ENCODE data around the gene HLF.
A peak's percentile ranks its signal among the peaks of the same experiment; 100 is the strongest.

The HLF gene

DNA sequence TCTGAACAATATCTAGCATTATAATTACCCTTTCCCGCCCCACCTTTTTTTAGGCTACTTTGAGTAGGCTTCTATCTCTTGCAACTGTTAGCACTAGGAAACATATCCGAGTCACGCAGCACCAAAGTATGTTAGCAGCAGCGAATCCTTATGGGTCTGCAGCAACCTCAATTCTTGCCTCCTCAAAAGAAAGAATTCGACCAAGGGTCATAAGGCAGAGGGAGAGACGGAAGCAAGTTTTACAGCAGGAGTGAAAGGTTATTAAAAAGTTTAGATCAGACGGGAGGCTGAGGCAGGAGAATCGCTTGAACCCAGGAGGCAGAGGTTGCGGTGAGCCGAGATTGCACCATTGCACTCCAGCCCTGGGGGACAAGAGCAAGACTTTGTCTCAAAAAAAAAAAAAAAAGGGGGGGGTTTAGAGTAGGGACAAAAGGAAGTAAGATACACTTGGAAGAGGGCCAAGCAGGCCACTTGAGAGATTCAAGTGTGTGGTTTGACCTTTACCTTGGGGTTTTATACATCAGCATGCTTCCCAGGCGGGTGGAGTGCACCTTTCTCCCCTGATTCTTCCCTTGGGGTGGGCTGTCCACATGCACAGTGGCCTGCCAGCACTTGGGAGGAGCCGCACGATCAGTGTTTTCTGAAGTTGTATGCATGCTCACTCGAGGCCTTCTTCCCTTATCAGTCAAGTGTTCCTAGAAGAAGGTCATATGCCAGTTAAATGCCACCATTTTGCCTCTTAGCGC, 67.7 kb downstream of the HLF start:
- DNase-seq, result no peak

DNA sequence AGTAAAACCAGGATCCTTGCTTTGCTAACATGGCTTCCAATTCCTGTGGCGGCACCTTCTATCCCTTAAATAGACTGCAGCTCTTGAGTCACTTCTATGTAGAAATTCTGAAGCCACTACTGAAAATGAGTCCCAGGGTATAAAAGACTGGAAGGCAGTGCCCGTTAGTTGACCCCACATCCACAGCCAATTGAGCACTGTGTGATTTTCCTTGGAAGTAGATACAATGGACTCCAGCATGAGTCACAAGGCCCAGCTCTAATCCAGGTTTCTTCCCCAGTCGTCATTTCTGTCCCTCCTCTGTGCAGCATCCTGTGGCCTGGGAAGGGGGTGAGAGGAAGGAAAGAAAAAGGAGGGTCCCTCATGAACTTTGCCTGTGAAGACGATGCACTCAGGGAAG, 69.5 kb downstream of the HLF start:
- DNase-seq, result no peak

DNA sequence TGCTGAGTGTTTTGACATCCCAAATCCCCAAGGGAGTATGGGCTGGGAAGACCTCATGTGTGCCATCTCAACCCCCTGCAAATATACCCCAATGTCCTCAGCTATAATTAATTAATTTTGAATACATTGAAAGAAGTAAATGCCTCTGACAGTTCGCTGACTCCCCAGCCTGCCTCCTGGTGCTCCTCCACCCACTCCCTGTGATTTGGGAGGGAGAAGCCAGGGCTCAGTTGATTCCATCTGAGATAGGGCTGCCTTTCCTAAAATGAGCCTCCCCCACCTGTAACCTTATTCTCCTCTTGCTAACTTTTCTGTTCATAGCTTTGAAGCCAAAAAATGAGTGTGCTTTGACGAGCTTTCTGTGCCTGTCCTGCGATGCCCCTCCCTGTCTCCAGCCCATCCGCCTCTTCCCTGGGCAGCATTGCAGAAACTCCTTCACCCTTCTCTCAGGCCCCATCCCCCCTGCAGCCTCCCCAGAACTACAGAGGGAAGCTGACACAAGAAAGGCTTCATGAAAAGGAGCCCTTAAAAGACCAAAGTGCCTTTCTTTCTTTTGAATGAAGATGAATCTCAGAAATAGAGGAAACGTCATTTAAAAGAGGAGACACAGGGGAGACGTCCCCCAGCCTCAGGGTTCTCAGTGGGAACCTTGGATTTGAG, 70.3 kb downstream of the HLF start:
- no peak for DNase-seq

DNA sequence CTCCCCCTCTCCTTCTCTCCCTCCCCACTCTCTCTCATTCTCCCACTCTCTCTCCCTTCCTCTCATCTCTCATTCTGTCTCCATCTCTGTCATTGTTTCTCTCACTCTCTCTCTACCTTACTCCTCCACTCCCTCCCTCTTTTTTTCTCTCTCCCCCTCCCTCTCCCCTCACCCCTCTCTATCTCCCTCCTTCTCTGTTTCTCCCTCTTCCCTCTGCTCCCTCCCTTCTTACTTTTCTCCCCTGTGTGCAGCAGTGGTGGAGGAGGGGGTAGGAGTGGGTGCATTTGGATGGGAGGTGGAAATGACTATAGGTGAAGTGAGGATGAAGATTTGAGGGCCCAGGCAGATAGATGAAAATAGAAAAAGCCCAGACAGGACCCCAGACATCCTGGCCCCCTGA, 70.9 kb downstream of the HLF start:
- no peak for DNase-seq

DNA sequence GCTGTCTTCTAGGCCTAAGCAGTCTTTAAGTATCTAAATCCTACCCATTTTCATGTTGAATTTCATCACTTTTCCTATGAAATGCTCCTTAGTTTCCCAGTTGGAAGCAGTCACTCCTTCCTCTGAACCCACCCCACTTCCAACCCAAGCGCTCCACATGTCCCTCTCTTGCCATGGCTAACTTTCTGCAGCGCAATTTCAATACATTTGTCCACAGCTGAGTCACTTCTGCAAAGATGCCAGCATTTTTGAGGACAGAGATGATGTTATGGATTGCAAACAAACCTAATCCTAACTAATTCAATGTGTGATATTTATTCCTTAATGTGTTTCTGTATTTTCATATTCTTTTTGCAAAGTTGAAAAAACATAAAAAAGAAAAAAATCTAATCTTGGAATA, 71.7 kb downstream of the HLF start:
- no peak for DNase-seq

DNA sequence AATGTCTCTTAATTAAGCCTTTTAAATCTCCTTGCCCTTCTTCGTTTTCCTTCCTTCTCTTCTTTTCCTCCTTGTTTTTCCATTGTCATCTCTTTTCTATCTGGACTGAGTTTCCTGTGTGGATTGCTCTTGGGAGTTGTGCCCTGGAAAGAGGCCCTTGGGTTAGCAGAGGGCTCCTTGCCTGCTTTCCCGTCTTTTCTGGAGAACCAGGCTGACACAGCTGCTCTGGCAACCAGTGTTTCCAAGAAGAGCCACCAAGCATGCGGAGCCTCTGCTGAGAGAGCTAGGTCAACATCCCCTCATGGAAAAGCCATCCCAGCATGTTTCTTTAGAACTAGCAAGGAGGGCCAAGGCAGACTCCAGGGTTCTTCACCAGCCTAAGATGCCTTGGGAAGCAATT, 75.4 kb downstream of the HLF start:
- DNase-seq, result no peak

DNA sequence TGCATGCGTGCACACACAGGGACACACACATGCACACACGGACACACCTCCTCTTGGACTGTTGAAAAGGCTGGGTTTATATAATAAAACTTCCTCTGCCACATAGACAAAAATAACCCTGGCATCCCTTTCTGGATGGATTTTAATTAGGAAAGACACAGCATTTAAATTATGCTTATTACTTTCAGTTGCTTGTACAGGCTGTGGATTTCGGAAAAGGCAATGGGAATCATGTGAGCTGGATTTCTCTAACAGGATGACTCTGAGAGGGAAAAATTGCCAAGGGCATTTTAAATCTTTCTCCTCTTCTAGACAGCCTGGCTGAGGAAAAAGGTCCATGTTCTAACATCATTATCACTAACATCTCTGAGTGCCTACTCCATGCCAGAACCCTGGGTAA, 75.9 kb downstream of the HLF start:
- DNase-seq, result no peak

DNA sequence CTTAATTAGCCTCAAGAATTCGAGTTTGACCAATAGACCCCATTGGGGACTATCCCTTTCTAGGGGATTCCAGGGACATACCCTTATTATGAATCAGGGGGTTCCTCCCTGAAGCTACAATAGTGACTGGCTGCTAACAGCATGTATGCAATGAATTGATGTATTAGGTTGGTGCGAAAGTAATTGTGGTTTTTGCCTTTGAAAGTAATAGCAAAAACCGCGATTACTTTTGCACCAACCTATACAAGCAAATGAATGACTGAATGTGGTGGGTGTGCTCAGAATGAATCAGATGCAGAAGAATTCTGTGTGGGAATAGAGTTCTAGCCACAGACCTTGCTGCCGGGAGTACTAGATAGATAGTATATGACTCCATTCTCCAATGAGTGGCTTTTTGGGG, 76.7 kb downstream of the HLF start:
- DNase-seq, result no peak

DNA sequence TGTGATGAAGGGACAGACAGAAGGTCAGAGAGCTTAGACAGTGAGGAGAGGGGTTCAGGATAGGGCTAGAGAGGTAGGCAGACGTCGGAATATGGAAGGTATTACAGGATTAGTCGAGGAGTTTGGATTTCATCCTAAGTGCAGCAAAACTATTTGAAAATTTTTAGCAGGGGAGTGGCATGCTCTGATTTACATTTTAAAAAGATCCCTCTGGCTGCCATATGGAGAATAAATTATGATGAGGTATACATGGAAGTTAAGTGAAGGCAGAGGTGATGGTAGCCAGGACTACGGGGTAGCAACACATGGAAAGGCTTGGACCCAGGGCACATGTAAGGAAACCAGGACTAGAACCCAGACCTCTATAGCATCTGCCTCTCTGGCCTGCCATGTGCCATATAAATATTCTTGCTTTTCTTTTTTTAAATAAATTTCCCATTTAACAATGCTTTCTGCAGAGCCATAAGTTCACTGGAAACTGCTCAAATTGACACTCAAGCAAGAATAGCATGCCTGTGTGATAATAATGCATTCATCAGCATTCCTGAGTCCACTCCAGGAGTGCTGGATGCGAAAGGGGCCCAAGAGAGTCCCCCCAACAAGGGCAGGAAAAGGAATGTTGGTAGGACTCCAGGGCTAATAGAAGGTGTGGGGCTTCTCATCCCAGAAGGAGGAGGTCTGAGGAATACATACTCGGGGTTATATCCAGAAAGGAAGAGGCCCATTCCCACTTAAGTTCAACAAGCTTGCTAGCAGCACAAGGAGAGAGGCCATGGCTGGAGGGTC, 78.2 kb downstream of the HLF start:
- no peak for DNase-seq

DNA sequence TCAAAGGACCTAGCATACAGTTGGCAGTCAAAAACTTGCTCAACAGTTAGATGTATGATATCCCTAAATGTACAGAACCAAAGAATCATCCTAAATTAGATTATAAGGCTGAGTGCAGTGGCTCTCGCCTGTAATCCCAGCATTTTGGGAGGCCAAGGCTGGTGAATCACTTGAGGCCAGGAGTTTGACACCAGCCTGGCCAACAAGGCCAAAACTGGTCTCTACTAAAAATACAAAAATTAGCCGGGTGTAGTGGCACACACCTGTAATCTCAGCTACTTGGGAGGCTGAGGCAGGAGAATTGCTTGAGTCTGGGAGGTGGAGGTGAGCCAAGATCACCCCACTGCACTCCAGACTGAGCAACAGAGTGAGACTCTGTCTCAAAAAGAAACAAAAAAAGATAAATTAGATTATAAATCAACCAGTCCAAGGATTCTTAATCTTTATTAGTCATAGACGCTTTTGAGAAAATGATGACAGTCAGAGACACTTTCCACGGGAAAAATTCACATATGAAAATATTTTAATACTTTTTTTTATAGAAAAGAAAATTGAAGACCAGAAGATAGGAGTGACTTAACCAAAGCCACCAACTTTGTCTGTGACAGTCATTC, 79.2 kb downstream of the HLF start:
- no peak for DNase-seq

DNA sequence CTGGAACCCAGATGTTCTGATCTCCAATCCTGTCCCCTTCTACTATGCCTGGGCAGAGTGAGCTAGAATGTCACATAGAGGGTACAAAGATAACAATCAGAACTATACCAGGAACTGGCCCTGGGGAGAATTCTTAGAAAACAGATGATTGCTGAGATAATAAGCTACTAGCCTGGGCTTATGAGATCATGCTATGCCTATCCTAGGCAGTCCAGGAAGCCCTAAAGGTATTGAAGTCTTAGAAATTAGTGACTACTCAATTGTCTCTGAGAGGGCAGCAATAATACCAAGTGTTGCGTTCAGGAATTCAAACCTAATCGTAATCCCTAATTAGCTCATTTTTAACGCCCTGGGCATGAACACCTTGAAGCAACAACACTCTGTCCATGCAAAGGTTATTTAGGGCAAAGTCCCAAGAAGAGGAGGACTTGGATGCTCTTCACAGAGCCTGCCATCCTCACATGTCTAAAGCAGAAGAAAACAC, 79.8 kb downstream of the HLF start:
- peak; percentile 91 for DNase-seq

DNA sequence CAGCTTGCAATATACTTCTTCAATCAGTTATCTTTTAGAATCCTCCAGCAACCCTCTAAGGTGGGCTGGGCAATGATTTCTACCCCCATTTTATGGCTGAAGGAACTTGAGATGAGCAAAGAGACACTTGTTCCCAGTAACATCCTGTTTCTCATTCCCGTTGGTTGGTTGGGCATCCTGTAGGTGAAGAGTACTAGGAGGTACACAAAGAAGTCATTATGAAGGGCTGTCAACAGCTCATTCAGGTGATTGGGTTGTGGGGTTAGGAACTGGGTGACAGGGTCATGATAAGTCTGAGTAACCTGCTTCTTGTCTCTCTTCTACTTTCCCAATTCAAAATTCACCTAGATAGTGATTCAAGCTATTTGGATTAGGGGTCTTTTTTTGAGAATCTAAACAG, 80.4 kb downstream of the HLF start:
- no peak for DNase-seq

DNA sequence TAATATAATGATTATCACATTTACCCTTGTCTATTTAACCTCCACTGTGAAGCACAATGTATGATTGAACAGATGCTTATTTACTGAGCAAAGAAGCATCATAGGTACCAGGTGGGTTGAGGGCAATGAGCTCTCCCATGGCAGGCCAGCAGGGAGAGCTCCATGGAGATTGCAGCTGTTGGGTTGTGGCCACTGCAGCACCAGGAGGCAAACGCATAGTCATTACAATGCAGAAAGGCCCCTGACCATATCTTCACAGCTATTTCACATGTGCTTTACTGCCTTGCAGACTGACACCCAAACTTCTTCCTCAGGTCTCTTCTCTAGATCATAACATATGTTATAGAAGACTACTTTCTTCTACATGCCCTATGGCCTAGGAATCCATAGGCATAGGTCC, 81.9 kb downstream of the HLF start:
- no peak for DNase-seq

DNA sequence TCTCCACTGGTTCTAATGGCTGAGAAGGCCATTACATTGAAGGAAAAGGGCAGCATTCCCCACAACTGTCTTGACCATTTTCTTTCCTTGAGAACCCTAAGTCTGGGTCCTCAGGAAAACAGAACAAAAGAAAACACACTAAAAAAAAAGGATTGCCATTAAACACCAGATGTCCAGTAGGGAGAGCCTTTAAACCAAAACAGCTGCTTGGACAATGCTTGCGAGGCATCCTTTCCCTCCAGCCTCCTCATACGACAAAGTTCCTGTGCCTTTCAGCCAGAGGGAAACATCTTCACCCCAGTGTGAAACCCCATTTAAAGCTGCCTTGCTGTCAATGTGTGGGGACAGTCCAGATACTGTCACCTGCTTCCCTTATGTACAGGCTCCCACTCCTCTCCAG, 82.6 kb downstream of the HLF start:
- DNase-seq, result no peak

DNA sequence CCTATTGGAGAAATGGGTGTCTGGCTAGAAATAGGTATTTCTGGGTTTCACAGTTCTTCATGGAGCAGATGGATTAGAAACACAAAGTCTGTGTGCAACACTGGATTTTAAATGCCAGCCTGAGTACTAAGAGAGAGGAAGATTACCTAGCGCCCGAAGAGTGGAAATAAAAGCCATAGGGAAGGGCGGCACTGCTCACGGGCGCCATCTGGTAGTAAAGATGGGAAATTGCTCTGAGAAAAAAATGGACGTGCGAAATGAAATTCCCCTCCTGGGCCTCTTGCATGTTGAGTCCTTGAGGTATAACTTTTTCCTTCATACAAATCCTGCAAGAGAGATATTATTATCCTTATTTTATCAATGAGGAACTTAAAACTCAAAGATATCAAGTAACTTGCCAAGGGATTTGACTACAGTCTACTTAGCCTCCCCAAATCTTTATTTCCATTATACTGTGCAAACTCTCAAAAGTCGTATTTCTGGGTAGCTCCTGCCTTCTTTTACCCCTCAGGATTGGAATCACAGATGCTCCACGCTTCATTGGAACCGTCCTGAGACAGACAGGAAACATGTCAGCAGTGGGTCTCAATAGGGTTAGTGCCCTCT, 84.1 kb downstream of the HLF start:
- no peak for DNase-seq

DNA sequence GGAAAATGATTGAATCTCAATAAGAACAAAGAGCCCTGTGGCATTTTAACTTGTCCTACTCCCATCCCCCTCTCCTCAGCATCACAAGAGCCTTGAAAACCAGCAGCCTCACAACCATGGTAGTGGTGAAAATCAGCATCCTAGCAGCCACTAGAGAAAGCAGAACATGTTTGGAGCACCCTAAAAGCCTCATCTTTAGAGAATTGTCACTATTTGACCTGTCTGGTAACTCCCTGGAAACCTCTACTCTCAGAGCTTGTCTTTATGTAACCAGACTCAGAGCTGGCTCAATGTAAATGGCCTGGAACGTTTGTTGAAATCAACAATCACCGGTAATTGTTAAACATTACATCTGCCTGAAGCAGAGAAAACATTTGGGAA, 86.1 kb downstream of the HLF start:
- no peak for DNase-seq

DNA sequence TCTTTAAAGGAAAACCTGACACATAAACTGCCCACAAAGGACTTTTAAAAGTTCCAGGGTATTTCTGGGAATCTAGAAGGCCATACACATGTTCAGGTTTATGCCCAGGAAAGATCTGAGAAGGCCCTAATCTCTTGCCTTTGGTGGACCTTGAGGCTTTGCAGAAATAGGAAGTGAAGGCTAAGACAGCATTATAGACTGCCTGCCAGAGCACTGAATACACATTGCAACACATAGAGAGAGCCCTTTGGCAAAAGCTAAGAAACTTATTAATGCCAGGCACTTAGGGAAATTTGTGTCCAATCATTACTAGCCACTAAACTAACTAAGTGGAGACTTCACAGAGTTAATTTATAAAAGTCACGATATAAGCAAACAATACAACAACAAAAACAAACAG, 86.5 kb downstream of the HLF start:
- DNase-seq, result no peak

DNA sequence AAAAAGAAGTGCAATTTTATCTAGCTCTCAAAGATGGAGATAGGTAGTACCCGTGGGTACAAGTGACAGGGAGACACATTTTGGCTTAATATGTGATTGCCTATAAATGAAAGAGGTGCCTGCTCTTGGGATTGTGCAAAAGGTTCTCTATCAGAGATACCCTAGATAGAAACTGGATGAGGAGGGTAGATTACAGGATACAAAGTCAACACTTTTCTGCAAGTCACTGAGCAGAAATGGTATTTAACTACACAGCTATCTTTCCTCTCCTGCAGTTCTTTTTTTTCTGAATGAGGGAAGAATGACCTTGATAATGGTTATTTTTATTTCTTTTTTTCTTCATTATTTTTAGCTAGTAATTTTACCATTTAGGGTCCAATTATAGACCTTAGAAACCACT, 89.2 kb downstream of the HLF start:
- DNase-seq, result no peak

DNA sequence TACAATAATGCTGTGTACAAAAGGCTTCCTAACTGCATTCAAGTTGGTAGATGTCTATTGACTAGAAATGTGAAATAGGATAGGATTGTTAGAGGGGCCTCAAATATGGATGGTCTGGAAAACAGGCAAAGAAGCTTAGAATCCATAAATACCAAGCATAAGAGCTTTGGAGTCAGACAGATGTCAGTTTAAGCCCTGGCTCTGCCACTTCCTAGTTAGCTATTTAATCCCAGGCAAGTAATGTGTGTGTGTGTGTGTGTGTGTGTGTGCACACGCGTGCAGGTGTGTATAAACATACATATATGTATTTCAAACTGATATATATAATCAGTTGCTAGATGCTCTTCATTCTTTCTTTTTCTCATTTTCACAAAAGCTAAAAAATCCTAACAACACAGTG, 90.2 kb downstream of the HLF start:
- no peak for DNase-seq

DNA sequence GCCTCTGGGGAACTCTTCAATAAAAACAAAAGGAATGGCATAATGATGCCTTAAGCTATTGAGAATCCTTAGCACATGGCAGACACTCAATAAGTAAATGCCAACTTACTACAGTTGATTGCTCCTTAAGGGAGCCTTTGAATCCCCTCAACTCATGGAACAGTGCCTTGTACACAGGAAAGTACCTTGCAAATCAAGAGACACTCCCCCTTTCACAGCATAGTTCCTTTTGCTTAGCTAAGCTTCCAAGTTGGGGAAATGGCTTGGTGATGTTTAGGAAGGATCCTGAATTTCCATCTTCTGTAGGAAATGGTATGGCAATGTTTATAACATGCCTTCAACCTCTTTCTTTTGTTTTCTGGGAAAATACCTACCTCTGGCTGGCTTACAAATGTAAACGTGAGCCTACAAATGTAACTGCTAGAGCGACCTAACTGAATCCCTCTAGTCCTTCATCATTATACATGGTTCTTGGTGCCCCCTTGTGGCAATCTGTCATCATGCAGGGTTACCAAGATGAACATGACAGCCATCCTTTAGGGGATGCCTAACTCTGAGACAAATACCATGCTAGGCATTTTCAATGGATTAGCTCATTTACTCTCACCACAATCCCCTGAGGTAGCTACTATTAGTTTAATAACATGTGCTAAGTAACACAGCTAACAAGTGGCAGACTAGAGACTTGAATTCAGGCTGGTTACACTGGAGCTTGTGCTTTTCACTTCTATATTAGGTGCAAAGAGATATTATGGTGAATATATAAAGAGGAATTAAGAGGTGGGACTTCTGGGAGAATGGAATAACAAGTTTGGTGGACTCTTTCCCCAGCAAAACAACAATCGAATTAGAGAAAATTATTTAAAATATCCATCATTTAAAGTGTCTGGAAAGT, 91.9 kb downstream of the HLF start:
- peak; percentile 12 for DNase-seq

DNA sequence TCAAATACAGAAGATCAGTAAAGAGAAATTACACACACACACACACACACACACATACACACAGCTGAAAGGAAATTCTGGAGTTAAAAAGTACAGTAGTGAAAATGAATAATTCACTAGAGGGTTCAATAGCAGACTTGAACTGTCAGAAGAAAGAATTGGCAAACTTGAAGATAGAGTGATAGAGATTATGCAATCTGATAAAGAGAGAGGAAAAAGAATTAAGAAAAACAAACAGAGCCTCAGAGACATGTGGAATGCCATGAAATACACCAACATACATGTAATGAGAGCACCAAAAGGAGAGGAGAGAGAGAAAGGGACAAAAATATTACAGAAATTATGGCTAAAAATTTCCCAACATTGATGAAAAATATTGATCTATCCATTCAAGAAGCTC, 96.2 kb downstream of the HLF start:
- no peak for DNase-seq

DNA sequence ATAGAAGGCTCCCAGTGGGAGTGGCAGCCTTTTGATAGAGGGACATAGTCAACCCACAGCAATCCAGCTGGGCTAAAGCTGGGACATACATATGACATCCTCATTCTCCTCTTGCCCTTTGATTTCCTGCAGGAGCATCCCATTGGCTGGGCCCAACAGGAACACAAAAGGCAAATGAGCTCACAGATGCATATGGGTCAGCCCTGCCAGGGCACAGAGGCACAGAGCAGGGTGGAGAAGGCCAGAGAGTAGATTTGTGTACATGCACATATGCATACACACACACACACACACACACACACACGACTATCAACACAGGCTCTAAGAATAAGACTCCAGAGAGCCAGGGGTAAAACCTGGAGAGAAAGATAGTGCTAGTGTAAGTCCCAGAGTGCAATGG, 98.3 kb downstream of the HLF start:
- no peak for DNase-seq

Data from GF-D8 (cell line).